ENCODE data around the gene BMPR1A. TPM values are rescaled to one million over a fixed set of nuclear protein-coding genes. Genes with fewer than 3 reads are reported as not detected.

Gene BMPR1A
- total and polyA plus RNA-seq, 12 donors: 4.4 to 55.9 (median 27.0) TPM

DNA sequence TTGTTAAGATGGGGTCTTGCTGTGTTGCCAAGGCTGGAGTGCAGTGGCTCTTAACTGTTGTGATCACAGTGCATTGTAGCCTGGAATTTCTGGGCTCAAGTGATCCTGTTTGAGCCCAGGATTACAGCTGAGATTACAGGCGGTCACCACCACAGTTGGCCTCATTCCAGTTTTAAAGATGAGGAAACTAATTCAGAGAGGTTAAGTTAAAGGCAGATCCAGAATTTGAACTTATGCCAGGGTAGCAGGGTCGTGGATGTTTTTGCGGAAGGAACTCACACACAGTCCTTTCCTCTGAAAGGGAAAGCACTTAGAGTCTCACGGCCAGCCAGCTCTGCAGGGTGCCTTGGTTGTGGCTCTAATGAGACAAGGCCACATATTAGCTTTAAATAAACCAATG is 116.3 kb downstream of the BMPR1A start:
- Histone ChIP-seq H3K36me3 (replicated peaks in 1 of 2) (peaks cover 0 to 8% of the 10 kb centered on the region in 2 donors), H3K27ac (peak overlapping the region in 1 of 5 donors; percentile 25), H3K27me3 (no peaks in the 10 kb centered on the region), H3K9me3 (replicated peaks in 1 of 3) (no peaks in the 10 kb centered on the region), H3K4me1 (replicated peaks in 1 of 2) (peaks cover 5 to 19% of the 10 kb centered on the region in 2 donors), H3K4me3 (no peak overlapping the region)
- WGBS, 4 donors: 39 to 56% (median 47%) methylated on average over 4 of the region's 4 CpGs
- DNase-seq: peak in 6 of 7 donors; percentile 34 to 76 (median 52)
- intact Hi-C loops (cut with DNase I): no loop called here
- no peak for TF ChIP-seq POLR2A (IDR thresholded peaks at IDR 0.05)
- TF ChIP-seq, protein P1, sequence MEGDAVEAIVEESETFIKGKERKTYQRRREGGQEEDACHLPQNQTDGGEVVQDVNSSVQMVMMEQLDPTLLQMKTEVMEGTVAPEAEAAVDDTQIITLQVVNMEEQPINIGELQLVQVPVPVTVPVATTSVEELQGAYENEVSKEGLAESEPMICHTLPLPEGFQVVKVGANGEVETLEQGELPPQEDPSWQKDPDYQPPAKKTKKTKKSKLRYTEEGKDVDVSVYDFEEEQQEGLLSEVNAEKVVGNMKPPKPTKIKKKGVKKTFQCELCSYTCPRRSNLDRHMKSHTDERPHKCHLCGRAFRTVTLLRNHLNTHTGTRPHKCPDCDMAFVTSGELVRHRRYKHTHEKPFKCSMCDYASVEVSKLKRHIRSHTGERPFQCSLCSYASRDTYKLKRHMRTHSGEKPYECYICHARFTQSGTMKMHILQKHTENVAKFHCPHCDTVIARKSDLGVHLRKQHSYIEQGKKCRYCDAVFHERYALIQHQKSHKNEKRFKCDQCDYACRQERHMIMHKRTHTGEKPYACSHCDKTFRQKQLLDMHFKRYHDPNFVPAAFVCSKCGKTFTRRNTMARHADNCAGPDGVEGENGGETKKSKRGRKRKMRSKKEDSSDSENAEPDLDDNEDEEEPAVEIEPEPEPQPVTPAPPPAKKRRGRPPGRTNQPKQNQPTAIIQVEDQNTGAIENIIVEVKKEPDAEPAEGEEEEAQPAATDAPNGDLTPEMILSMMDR (IDR thresholded peaks at IDR 0.05): no peak

DNA sequence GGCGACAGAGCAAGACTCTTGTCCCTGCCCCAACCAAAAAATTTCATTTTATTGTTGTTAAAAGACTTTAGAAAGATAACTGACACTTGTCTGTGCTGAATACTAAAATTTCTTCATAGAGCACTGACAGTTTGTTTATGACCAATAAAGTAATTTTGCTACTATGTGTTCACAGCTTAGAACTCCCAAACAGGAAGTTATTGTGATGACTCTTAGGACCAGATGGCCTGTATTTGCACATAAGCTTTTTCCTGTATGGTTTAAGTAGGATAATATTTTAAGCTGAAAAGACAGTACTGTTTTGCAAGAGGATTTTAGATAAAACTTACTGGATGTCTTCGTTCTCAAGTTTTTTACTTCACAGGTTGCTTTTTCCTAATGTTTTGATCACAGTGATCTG is 120.3 kb downstream of the BMPR1A start:
- no peaks in the 10 kb centered on the region for H3K27me3 ChIP-seq
- no peaks in the 10 kb centered on the region for H3K9me3 ChIP-seq (replicated peaks in 1 of 3)
- peaks cover 0 to 8% of the 10 kb centered on the region in 2 donors for H3K36me3 ChIP-seq (replicated peaks in 1 of 2)
- no peak overlapping the region for H3K4me3 ChIP-seq
- DNase-seq: no peak
- TF ChIP-seq, protein P1 (IDR thresholded peaks at IDR 0.05): no peak
- TF ChIP-seq POLR2A (IDR thresholded peaks at IDR 0.05): no peak
- WGBS, 4 donors: 71 to 83% (median 78%) methylated on average over 2 of the region's 2 CpGs
- peaks cover 5 to 7% of the 10 kb centered on the region in 2 donors for H3K4me1 ChIP-seq (replicated peaks in 1 of 2)
- no peak overlapping the region for H3K27ac ChIP-seq
- intact Hi-C loops (cut with DNase I): no loop called here

DNA sequence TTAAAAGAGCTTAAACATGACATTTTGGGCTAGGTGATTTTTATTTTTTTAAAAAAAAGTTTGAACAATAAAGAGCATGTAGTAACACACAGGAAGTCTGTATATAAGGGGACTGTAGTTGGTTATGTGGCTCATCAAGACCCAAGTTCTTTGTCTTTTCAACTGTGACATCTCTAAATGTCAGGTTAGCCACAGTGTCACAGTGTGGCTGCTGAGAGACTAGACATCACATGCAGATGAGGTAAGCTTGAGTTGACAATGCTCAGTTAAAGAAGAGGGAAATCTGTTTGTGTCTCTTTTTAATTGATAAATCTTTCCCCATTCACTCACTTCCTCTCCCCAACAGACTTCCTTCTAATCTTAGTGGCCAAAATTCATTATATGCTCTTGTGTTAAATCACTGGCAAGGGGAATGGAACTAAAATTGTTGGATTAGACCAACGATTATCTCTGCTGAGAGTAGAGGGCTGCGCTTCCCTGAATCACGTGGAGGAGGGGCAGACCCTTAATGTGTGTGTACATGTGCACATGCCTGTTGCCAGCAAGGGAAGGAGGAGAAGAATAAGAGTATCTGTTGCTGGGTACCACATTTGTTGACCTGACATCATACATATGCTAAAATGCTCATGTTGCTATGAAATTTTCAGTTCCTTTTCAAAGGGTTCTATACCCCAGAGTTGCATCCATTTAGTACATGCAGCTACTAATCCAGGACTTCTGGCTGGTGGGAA is 122.7 kb downstream of the BMPR1A start:
- Histone ChIP-seq H3K27me3 (no peaks in the 10 kb centered on the region), H3K9me3 (replicated peaks in 1 of 3) (no peaks in the 10 kb centered on the region), H3K4me3 (no peak overlapping the region), H3K36me3 (replicated peaks in 1 of 2) (peaks cover 0 to 8% of the 10 kb centered on the region in 2 donors), H3K4me1 (replicated peaks in 1 of 2) (no peaks in the 10 kb centered on the region), H3K27ac (no peak overlapping the region)
- no peak for DNase-seq
- no peak for TF ChIP-seq POLR2A (IDR thresholded peaks at IDR 0.05)
- TF ChIP-seq, protein P1 (IDR thresholded peaks at IDR 0.05): no peak
- WGBS, 4 donors: 83 to 90% (median 87%) methylated on average over 3 of the region's 3 CpGs
- intact Hi-C loops (cut with DNase I): no loop called here

DNA sequence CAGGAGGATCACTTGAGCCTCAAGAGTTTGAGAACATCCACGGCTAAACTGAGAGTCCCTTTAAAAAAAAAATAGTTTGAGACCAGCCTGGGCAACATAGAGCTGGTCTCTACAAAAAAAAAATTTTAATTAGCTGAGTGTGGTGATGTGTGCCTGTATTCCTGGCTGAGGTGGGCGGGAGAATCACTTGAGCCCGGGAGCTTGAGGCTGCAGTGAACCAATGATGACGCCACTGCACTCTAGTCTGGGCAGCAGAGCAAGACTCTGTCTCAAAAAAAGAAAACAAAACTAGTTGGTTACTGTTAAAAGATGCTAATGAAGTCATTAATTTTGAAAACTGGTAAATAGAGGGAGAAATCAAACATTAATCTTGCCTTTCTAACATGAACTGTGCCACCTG is 124.6 kb downstream of the BMPR1A start:
- TF ChIP-seq, protein P1 (IDR thresholded peaks at IDR 0.05): no peak
- no peak for TF ChIP-seq POLR2A (IDR thresholded peaks at IDR 0.05)
- Histone ChIP-seq H3K9me3 (replicated peaks in 1 of 3) (no peaks in the 10 kb centered on the region), H3K4me3 (no peak overlapping the region), H3K27ac (no peak overlapping the region), H3K36me3 (replicated peaks in 1 of 2) (peaks cover 0 to 4% of the 10 kb centered on the region in 2 donors), H3K27me3 (no peaks in the 10 kb centered on the region), H3K4me1 (replicated peaks in 1 of 2) (no peaks in the 10 kb centered on the region)
- intact Hi-C loops (cut with DNase I): no loop called here
- WGBS, 4 donors: 95 to 97% (median 96%) methylated on average over 4 of the region's 4 CpGs
- no peak for DNase-seq
